ENCODE data around the gene GP1BB. TPM values are rescaled to one million over a fixed set of nuclear protein-coding genes. Genes with fewer than 3 reads are reported as not detected.

The GP1BB gene
- total RNA-seq, 4 donors from 2014 or later = 3.3 to 5.9 (median 4.7) TPM

DNA sequence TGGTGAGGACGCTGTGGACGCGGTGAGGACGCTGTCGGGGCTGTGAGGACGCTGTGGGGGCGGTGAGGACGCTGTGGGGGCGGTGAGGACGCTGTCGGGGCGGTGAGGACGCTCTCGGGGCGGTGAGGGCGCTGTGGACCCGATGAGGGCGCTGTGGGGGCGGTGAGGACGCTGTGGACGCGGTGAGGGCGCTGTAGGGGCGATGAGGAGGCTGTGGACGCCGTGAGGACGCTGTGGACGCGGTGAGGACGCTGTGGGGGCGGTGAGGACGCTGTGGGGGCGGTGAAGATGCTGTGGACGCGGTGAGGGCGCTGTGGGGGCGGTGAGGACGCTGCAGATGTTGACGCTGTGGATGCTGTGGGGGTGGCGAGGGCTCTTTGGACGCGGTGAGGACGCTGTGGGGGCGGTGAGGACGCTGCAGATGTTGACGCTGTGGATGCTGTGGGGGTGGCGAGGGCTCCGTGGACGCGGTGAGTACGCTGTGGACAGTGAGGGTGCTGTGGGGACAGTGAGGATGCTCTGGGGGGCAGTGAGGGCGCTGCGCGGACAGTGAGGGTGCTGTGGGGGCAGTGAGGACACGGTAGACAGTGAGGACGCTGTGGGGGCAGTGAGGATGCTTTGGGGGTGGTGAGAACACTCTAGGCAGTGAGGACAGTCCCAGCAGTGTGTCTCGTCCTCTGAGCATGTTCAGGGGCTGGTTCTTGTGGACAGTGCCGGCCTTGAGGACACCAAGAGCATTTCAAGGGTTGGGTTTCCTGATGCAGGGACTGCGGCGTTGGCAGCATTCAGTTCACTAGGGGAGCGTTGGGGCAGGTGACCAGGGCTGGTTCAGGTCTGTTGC is 4.2 kb downstream of the GP1BB start:
- H3K27ac ChIP-seq = no peak overlapping the region
- H3K27me3 ChIP-seq = peaks cover 0 to 25% of the 10 kb centered on the region in 2 donors
- no peak for DNase-seq (ENCODE audit: low spot score in 2 of 2)
- TF ChIP-seq, protein P1, sequence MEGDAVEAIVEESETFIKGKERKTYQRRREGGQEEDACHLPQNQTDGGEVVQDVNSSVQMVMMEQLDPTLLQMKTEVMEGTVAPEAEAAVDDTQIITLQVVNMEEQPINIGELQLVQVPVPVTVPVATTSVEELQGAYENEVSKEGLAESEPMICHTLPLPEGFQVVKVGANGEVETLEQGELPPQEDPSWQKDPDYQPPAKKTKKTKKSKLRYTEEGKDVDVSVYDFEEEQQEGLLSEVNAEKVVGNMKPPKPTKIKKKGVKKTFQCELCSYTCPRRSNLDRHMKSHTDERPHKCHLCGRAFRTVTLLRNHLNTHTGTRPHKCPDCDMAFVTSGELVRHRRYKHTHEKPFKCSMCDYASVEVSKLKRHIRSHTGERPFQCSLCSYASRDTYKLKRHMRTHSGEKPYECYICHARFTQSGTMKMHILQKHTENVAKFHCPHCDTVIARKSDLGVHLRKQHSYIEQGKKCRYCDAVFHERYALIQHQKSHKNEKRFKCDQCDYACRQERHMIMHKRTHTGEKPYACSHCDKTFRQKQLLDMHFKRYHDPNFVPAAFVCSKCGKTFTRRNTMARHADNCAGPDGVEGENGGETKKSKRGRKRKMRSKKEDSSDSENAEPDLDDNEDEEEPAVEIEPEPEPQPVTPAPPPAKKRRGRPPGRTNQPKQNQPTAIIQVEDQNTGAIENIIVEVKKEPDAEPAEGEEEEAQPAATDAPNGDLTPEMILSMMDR (IDR thresholded peaks at IDR 0.05) = no peak
- TF ChIP-seq EP300 (IDR thresholded peaks at IDR 0.05) = no peak
- TF ChIP-seq POLR2A (IDR thresholded peaks at IDR 0.05) = no peak
- H3K36me3 ChIP-seq = peaks cover 0 to 4% (median 0%) of the 10 kb centered on the region in 3 donors
- H3K9me3 ChIP-seq = no peaks in the 10 kb centered on the region
- WGBS, 2 donors = 60 to 64% methylated on average over 61 of the region's 61 CpGs
- H3K4me3 ChIP-seq = no peak overlapping the region
- H3K4me1 ChIP-seq = peaks cover 0 to 29% (median 10%) of the 10 kb centered on the region in 4 donors

DNA sequence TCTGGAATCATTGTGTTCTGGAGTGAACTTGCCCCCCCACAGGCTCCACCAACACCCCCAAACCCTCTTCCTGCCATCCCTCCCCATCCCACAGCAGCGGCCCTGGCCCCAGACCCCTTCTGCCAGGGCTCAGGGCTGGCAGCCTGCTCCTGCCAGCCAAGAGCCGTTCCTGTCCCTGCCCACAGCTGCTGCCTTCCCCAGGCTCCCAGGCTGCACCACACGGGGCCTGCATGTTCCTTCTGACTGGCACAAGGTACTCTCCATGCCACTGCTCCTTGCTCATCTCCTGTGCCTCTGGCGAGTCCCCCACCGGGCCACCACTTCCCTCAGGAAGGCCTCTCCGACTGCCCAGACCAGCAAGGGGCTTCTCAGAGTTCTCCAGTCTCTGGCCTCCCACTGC is 4.9 kb downstream of the GP1BB start:
- H3K4me1 ChIP-seq = peaks cover 0 to 22% (median 8%) of the 10 kb centered on the region in 4 donors
- no peaks in the 10 kb centered on the region for H3K9me3 ChIP-seq
- 75 to 85% methylated on average over 5 to 6 of the region's 6 CpGs for WGBS, 2 donors
- H3K36me3 ChIP-seq = no peaks in the 10 kb centered on the region
- no peak for DNase-seq (ENCODE audit: low spot score in 2 of 2)
- H3K27me3 ChIP-seq = peaks cover 0 to 18% of the 10 kb centered on the region in 2 donors
- no peak overlapping the region for H3K27ac ChIP-seq
- TF ChIP-seq, protein P1 (IDR thresholded peaks at IDR 0.05) = no peak
- TF ChIP-seq EP300 (IDR thresholded peaks at IDR 0.05) = no peak
- TF ChIP-seq POLR2A (IDR thresholded peaks at IDR 0.05) = no peak
- H3K4me3 ChIP-seq = no peak overlapping the region

DNA sequence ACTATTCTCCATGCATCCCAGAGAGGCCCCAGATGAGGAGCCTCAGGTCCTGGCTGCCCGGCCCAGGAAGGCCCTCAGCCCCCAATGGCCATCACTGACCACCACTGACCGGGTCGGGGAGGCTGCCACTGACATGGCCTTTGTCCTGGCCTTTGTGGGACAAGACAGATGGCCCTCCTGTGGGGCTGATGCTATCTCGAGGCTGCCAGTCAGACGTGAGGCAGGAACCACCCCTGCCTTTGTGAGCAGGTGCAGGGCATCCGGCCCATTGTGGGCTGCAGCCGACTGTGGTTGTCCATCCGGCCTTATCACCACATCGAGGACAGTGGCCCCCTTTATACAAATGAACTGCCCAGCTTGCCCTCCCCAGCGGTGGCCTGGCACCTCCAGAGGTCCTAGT is 5.5 kb downstream of the GP1BB start:
- TF ChIP-seq POLR2A (IDR thresholded peaks at IDR 0.05) (no peak), EP300 (IDR thresholded peaks at IDR 0.05) (no peak)
- TF ChIP-seq, protein P1 (IDR thresholded peaks at IDR 0.05) = no peak
- peaks cover 0 to 13% of the 10 kb centered on the region in 2 donors for H3K27me3 ChIP-seq
- no peak for DNase-seq (ENCODE audit: low spot score in 2 of 2)
- peaks cover 0 to 16% (median 6%) of the 10 kb centered on the region in 4 donors for H3K4me1 ChIP-seq
- no peak overlapping the region for H3K27ac ChIP-seq
- no peaks in the 10 kb centered on the region for H3K36me3 ChIP-seq
- H3K9me3 ChIP-seq = no peaks in the 10 kb centered on the region
- H3K4me3 ChIP-seq = no peak overlapping the region
- 57 to 72% methylated on average over 5 to 10 of the region's 10 CpGs for WGBS, 2 donors

DNA sequence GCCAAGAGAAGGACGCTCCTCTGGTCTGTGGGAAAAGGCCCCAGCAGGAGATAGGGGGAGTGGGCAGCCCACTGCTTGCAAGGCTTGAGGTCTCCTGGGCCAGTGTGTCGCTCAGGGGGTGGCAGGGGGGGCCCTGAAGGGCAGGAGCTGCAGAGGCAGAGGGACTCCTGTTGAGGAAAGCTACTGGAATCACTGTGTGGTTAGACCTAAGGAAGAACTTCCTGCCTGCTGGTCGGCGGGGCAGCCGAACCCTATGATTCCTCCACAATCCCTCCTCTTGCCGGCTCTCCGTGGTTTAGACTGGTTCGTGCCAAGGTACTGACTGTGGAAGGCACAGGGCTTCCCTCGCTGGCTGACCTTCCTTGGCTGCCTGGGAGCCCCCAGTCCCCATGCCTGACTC is 6.2 kb downstream of the GP1BB start:
- H3K4me3 ChIP-seq = no peak overlapping the region
- TF ChIP-seq EP300 (IDR thresholded peaks at IDR 0.05) (no peak), POLR2A (IDR thresholded peaks at IDR 0.05) (no peak)
- TF ChIP-seq, protein P1 (IDR thresholded peaks at IDR 0.05) = no peak
- H3K9me3 ChIP-seq = no peaks in the 10 kb centered on the region
- peaks cover 0 to 10% (median 6%) of the 10 kb centered on the region in 4 donors for H3K4me1 ChIP-seq
- no peak for DNase-seq (ENCODE audit: low spot score in 2 of 2)
- peaks cover 0 to 10% of the 10 kb centered on the region in 2 donors for H3K27me3 ChIP-seq
- no peaks in the 10 kb centered on the region for H3K36me3 ChIP-seq
- no peak overlapping the region for H3K27ac ChIP-seq
- WGBS, 2 donors = 79 to 80% methylated on average over 4 to 8 of the region's 9 CpGs

DNA sequence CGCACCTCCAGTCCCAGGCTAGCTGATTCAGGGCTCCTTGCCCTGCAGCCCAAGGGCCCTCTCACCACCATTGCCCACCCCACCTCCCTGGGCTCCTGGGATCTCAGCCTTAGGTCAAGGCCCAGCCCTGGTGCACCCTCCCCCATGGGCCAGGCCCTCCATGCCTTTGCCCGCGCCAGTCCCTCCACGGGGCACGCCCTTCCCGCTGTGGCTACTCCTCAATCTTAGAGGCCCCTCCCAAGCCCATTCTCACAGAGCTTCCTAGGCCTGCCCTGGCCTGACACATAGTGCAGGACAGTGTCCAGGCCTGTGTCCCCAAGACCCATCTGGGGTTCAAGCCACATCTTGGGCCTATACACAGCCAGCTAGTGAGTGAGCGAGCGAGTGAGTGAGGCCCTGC is 6.9 kb downstream of the GP1BB start:
- TF ChIP-seq EP300 (IDR thresholded peaks at IDR 0.05) (no peak), POLR2A (IDR thresholded peaks at IDR 0.05) (no peak)
- TF ChIP-seq, protein P1 (IDR thresholded peaks at IDR 0.05) = no peak
- DNase-seq (ENCODE audit: low spot score in 2 of 2) = no peak
- H3K27me3 ChIP-seq = peaks cover 0 to 3% of the 10 kb centered on the region in 2 donors
- no peak overlapping the region for H3K27ac ChIP-seq
- H3K36me3 ChIP-seq = no peaks in the 10 kb centered on the region
- 88 to 95% methylated on average over 7 to 8 of the region's 8 CpGs for WGBS, 2 donors
- H3K4me3 ChIP-seq = no peak overlapping the region
- H3K4me1 ChIP-seq = peaks cover 0 to 10% (median 6%) of the 10 kb centered on the region in 4 donors
- H3K9me3 ChIP-seq = no peaks in the 10 kb centered on the region

Measured in tibial nerve (tissue), 4 donors.